Measurements from ENCODE around the gene VTN.

DNA sequence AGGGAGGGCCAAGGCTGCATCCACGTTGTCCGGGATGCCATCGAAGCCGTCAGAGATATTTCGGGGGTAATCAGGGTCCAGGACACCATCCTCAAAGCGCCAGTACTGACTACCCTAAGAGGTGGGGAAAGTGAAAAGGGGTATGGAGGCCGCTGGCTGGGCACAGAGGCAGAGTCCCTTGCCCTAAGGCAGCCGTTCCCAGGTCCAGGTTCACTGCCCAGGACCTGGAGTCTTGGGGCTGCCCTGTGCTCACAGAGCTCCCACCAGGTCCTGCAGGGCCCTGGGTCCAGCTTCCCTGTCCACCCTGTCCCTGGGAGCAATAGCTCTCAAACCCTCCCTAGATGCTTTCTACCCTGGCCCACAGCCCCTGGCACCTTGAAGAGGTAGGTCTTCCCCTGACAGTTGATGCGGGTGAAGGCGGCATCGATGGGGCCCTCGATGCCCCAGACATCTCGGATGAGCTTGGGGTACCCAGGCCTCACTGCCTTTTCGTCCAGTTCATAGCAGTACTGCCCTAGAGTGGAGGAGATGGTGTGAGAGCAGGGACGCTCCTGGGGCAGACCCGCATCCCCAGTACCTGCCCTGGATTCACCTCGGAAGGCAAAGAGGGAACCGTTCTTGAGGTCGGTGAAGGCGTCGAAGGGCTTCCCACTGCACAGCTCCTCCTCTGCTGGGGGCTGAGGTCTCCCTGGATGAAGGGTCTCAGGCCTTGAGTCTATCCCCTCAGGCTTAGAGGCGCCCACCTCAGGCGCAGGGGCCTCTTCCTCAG lies 1.0 kb downstream of the VTN start:
- TF ChIP-seq EZH2phosphoT487 (IDR thresholded peaks at IDR 0.05; ENCODE audit: insufficient read depth, low read depth) (no peak), EZH2 (IDR thresholded peaks at IDR 0.05; ENCODE audit: insufficient read depth, poor library complexity, severe bottlenecking) (no peak)

Measured in GM23248 (cell line).